Left ventricle myocardium inferior (tissue), 1 donor: Measurements from ENCODE around the gene TSPAN11. TPM values are rescaled to one million over a fixed set of nuclear protein-coding genes. Genes with fewer than 3 reads are reported as not detected.

ENCODE experiments used
- DNase-seq: peaks from one replicate; pipeline ENCODE4 v3.0.0-alpha.2; 2020
- H3K27ac ChIP-seq: fragments of 200-600 bp; replicated peaks from 2 replicates; pipeline ENCODE4 v1.8.0; 2021
- H3K27me3 ChIP-seq: fragments of 200-600 bp; 2 replicates; pipeline ENCODE4 v1.8.0; 2021; ENCODE audit warnings: low read depth
- H3K36me3 ChIP-seq: fragments of 200-600 bp; 2 replicates; pipeline ENCODE4 v1.8.0; 2021
- H3K4me1 ChIP-seq: fragments of 200-600 bp; 2 replicates; pipeline ENCODE4 v1.8.0; 2021
- H3K4me3 ChIP-seq: fragments of 200-600 bp; 2 replicates; pipeline ENCODE4 v1.8.0; 2021; ENCODE audit warnings: mild to moderate bottlenecking, moderate library complexity
- H3K9me3 ChIP-seq: fragments of 200-600 bp; replicated peaks from 2 replicates; pipeline ENCODE4 v1.8.0; 2021
- intact Hi-C: fragments of 100-400 bp; cut with micrococcal nuclease; formaldehyde crosslinking; loops from one replicate; pipeline ENCODE4 v1.11.0; 2022
- total RNA-seq: library from RNA; stranded (reverse); fragmentation: NEBNext Ultra II Directional; extraction: Animal tissue kit (Norgen Biotek cat#: 25700); gene quantifications from one replicate; pipeline ENCODE4 v1.2.1, GENCODE V29; 2021
- TF ChIP-seq, protein P1 (sequence below): fragments of 200-600 bp; IDR thresholded peaks from 2 replicates; pipeline ENCODE4 v1.8.0; 2021; ENCODE audit warnings: antibody characterized with exemption, mild to moderate bottlenecking, borderline replicate concordance
- donor health status: DM: no; HTN: yes; CAD: no; lungs with severe emphysema.

Gene TSPAN11
- total RNA-seq, 1 donor from 2014 or later = 1.7 TPM

GRCh38 chr12:31005944-31006361 is 79.4 kb downstream of the TSPAN11 start:
- no peak for DNase-seq
- no peaks in the 10 kb centered on the region for H3K36me3 ChIP-seq
- intact Hi-C loops = no loop called here
- no peaks in the 10 kb centered on the region for H3K27me3 ChIP-seq
- no peak overlapping the region for H3K27ac ChIP-seq
- H3K4me3 ChIP-seq = no peak overlapping the region
- TF ChIP-seq, protein P1, sequence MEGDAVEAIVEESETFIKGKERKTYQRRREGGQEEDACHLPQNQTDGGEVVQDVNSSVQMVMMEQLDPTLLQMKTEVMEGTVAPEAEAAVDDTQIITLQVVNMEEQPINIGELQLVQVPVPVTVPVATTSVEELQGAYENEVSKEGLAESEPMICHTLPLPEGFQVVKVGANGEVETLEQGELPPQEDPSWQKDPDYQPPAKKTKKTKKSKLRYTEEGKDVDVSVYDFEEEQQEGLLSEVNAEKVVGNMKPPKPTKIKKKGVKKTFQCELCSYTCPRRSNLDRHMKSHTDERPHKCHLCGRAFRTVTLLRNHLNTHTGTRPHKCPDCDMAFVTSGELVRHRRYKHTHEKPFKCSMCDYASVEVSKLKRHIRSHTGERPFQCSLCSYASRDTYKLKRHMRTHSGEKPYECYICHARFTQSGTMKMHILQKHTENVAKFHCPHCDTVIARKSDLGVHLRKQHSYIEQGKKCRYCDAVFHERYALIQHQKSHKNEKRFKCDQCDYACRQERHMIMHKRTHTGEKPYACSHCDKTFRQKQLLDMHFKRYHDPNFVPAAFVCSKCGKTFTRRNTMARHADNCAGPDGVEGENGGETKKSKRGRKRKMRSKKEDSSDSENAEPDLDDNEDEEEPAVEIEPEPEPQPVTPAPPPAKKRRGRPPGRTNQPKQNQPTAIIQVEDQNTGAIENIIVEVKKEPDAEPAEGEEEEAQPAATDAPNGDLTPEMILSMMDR = no peak
- H3K4me1 ChIP-seq = no peaks in the 10 kb centered on the region
- H3K9me3 ChIP-seq = no peaks in the 10 kb centered on the region

DNA sequence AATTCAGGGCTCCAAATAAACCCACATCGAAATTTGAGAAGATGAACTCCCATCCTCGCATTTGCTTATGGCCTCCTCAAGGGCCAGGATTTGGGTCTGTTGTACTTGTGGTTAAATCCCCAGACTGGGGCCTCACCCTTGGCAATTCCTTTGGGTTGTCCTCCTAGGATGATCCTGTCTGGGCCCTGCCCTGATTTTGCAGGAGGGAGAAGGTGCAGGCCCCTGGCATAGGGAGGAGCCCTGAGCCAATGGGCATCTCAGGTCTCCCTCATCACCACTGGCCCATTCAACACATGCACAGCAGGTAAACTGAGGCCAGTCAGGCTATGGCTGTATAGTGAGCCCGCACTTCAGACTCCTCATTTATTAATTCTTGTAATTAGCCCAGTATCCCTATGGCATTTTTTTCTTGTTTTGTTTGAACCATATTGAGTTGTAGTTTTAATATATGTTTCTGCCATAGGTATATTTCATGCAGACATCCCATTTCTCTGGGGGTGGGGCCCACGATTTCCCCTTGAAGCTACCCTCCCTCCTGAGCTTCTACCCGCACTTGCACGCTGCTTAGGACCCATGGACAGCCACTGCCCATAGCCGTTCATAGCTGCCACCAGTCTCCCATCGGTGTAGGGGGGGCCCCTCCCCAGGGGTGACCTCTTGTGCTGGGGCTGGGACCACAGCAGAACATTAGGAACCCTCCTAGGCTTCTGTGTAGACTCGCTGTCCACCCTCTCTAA is 80.0 kb downstream of the TSPAN11 start:
- TF ChIP-seq, protein P1 = no peak
- intact Hi-C loops = no loop called here
- Histone ChIP-seq H3K9me3 (no peaks in the 10 kb centered on the region), H3K4me3 (no peak overlapping the region), H3K4me1 (no peaks in the 10 kb centered on the region), H3K36me3 (no peaks in the 10 kb centered on the region), H3K27ac (no peak overlapping the region), H3K27me3 (no peaks in the 10 kb centered on the region)
- DNase-seq = no peak

GRCh38 chr12:31007153-31007495 is 80.6 kb downstream of the TSPAN11 start:
- no peak for DNase-seq
- Histone ChIP-seq H3K9me3 (no peaks in the 10 kb centered on the region), H3K27me3 (no peaks in the 10 kb centered on the region), H3K36me3 (no peaks in the 10 kb centered on the region), H3K4me3 (no peak overlapping the region), H3K4me1 (no peaks in the 10 kb centered on the region), H3K27ac (no peak overlapping the region)
- intact Hi-C loops = no loop called here
- TF ChIP-seq, protein P1 = no peak

- Histone ChIP-seq H3K27ac (no peak overlapping the region), H3K4me1 (no peaks in the 10 kb centered on the region), H3K4me3 (no peak overlapping the region), H3K36me3 (no peaks in the 10 kb centered on the region), H3K27me3 (no peaks in the 10 kb centered on the region), H3K9me3 (no peaks in the 10 kb centered on the region)
- intact Hi-C loops = no loop called here
- TF ChIP-seq, protein P1 = no peak
- no peak for DNase-seq
Measured at GRCh38 chr12:31007636-31008175, 81.2 kb downstream of the TSPAN11 start.

GRCh38 chr12:31008241-31008761 is 81.8 kb downstream of the TSPAN11 start:
- intact Hi-C loops = no loop called here
- no peak for DNase-seq
- Histone ChIP-seq H3K9me3 (no peaks in the 10 kb centered on the region), H3K36me3 (no peaks in the 10 kb centered on the region), H3K4me1 (no peaks in the 10 kb centered on the region), H3K4me3 (no peak overlapping the region), H3K27ac (no peak overlapping the region), H3K27me3 (no peaks in the 10 kb centered on the region)
- TF ChIP-seq, protein P1 = no peak
